HEK293 (cell line): Measurements from ENCODE around the gene LRPPRC.

ENCODE experiments used
- CTCF ChIP-seq: fragments of 450-650 bp; formaldehyde crosslinking; IDR thresholded peaks from 2 replicates; pipeline ENCODE4 v1.5.1; 2016; ENCODE audit warnings: missing biosample characterization, missing genetic modification characterization
- TRIM28 ChIP-seq: IDR thresholded peaks from 2 replicates; pipeline ENCODE4 v1.6.1; 2011; ENCODE audit warnings: low read length, control low read depth, borderline replicate concordance
- ZNF274 ChIP-seq, 2 experiments: fragments of 200-500 bp in 1 of 2; fragments of 450-650 bp in 1 of 2; sonication (Bioruptor generic) in 1 of 2; formaldehyde crosslinking in 1 of 2; IDR thresholded peaks; 2 replicates each; pipeline versions ENCODE4 v1.5.1 to v1.6.1; 2014 to 2016; ENCODE audit warnings: borderline replicate concordance in 1 of 2, inconsistent platforms in 1 of 2, low read length in 1 of 2, missing biosample characterization in 1 of 2, missing genetic modification characterization in 1 of 2

DNA sequence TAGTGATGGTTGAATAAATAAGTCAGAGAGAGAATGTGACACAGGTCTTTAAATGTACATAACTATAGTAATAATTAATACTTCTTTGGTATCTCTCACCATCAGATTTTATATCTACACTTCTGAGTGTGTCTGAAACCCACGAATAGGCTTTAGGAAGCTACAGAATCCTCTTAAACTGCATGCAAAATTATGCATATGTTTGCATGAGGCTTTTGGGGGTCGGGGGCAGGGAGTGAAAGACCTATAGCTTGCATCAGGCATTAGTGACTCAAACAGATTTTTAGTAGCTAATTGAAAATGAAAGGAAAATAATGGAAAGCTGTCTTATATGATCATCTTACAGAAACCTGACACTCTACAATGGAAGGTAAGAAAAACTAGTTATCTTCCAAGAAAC is 14.9 kb downstream of the LRPPRC start:
- TF ChIP-seq TRIM28 (no peak), ZNF274 (IDR thresholded peaks at IDR 0.05; ENCODE audit: low read length) (no peak), ZNF274 (tag by site-specific recombination; IDR thresholded peaks at IDR 0.05; ENCODE audit: borderline replicate concordance) (no peak), CTCF (tag by site-specific recombination) (no peak)
